Breast epithelium (tissue), 4 donors: ENCODE results near the gene DIP2B. TPM values are rescaled to one million over a fixed set of nuclear protein-coding genes. Genes with fewer than 3 reads are reported as not detected.

ENCODE experiments used
- DNase-seq, 2 donors: peaks; one replicate each; pipeline ENCODE4 v3.0.0-alpha.2; 2019; ENCODE audit warnings: low spot score in 2 of 2
- H3K27ac ChIP-seq, 2 donors: fragments of 200-600 bp; sonication (generic) in 1 of 2; one replicate each; pipeline ENCODE4 v1.5.1; 2016 to 2019; ENCODE audit warnings: mild to moderate bottlenecking in 1 of 2
- H3K27me3 ChIP-seq, 2 donors: fragments of 200-600 bp; sonication (generic) in 1 of 2; one replicate each; pipeline versions ENCODE4 v1.5.1 to v1.6.0; 2017 to 2019; ENCODE audit warnings: control low read depth in 1 of 2, mild to moderate bottlenecking in 1 of 2
- H3K36me3 ChIP-seq: fragments of 200-600 bp; one replicate; pipeline ENCODE4 v1.5.1; 2019
- H3K4me1 ChIP-seq, 2 donors: fragments of 200-600 bp; sonication (generic); one replicate each; pipeline ENCODE4 v1.5.1; 2016 to 2019; ENCODE audit warnings: control low read depth in 1 of 2
- H3K4me3 ChIP-seq, 3 donors: fragments of 200-600 bp; sonication (generic); 1 replicate in 2 of 3; 2 replicates in 1 of 3; pipeline ENCODE4 v1.5.1; 2016 to 2019; ENCODE audit warnings: mild to moderate bottlenecking in 3 of 3, moderate library complexity in 2 of 3
- H3K9me3 ChIP-seq, 2 donors: fragments of 200-600 bp; sonication (generic) in 1 of 2; one replicate each; pipeline ENCODE4 v1.5.1; 2016 to 2019; ENCODE audit warnings: control low read depth in 1 of 2
- POLR2A ChIP-seq: fragments of 450-650 bp; IDR thresholded peaks from one replicate; pipeline ENCODE4 v1.6.1; 2016; ENCODE audit warnings: antibody characterized with exemption, mild to moderate bottlenecking, moderate library complexity
- POLR2AphosphoS5 ChIP-seq, 3 donors: sonication (generic); formaldehyde crosslinking; IDR thresholded peaks; one replicate each; pipeline ENCODE4 v1.6.1; 2017; ENCODE audit warnings: antibody characterized with exemption in 3 of 3
- intact Hi-C: fragments of 100-400 bp; cut with DNase I; formaldehyde crosslinking; loops from one replicate; pipeline ENCODE4 v1.15.1; 2023; ENCODE audit warnings: low total_unique reads
- total RNA-seq, 3 donors: library from RNA; depleted of rRNA; stranded (reverse); fragments of >200 nt; gene quantifications; one replicate each; pipeline ENCODE4 v1.1.0, GENCODE V29; 2016
- TF ChIP-seq, protein P1 (sequence below), 3 donors: fragments of 450-650 bp; IDR thresholded peaks; one replicate each; pipeline ENCODE4 v1.5.1; 2016 to 2017; ENCODE audit warnings: antibody characterized with exemption in 3 of 3, mild to moderate bottlenecking in 3 of 3, moderate library complexity in 3 of 3

Gene DIP2B
- total RNA-seq, 3 donors from 2014 or later, result 26.6 to 44.8 (median 33.4) TPM

DNA sequence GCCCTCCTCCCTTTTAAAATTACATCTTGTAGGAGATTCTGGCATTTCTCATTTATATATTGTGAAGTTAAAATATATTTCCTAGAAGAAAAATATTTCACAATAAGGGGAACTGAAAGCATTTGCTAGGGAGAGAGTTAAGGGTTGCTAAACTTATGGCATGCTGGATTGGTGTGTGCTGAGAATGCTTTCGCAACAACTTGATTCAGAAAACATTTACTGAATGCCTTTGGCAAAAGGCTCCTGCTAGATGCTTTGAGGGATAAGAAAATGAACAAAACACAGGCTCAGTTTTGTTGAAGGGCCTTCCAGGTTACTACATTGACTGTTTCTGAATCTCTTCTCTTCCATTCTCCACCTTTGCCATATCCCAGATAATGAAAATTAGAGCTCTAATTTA, 67.5 kb downstream of the DIP2B start:
- no peaks in the 10 kb centered on the region for H3K36me3 ChIP-seq
- DNase-seq, result peak in 1 of 2 donors; percentile 44
- no peaks in the 10 kb centered on the region for H3K9me3 ChIP-seq
- peak overlapping the region; percentile 86 for H3K27ac ChIP-seq
- H3K4me1 ChIP-seq, result peaks cover 19 to 50% of the 10 kb centered on the region in 2 donors
- H3K4me3 ChIP-seq, result no peak overlapping the region
- H3K27me3 ChIP-seq, result no peaks in the 10 kb centered on the region
- intact Hi-C loops, result no loop called here
- TF ChIP-seq POLR2A, result no peak
- TF ChIP-seq, protein P1, sequence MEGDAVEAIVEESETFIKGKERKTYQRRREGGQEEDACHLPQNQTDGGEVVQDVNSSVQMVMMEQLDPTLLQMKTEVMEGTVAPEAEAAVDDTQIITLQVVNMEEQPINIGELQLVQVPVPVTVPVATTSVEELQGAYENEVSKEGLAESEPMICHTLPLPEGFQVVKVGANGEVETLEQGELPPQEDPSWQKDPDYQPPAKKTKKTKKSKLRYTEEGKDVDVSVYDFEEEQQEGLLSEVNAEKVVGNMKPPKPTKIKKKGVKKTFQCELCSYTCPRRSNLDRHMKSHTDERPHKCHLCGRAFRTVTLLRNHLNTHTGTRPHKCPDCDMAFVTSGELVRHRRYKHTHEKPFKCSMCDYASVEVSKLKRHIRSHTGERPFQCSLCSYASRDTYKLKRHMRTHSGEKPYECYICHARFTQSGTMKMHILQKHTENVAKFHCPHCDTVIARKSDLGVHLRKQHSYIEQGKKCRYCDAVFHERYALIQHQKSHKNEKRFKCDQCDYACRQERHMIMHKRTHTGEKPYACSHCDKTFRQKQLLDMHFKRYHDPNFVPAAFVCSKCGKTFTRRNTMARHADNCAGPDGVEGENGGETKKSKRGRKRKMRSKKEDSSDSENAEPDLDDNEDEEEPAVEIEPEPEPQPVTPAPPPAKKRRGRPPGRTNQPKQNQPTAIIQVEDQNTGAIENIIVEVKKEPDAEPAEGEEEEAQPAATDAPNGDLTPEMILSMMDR (IDR thresholded peaks at IDR 0.05), result no peak
- peak in 2 of 3 donors; percentile 53 to 70 for TF ChIP-seq POLR2AphosphoS5 (IDR thresholded peaks at IDR 0.05)

DNA sequence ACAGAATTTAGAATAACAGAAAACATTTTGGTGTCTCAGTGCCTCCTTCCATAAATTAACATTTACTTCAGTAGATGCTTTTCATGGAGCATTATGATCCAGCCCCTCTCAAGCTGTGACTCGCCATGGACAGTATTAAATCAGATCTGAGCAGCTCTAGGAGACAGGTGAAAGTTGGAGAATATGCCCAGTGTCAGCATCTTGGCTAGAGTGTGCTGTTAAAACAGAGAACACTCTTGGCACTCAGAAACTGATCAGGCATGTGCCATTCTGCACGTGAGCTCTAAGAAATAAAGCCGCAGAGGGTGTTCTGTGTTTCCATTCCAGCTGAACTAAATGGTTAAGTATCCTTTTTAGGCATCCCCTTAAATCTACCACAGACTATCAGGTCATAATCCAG, 68.0 kb downstream of the DIP2B start:
- Histone ChIP-seq H3K4me3 (peak overlapping the region in 1 of 3 donors; percentile 10), H3K9me3 (no peaks in the 10 kb centered on the region), H3K36me3 (no peaks in the 10 kb centered on the region), H3K27ac (peak overlapping the region; percentile 86), H3K27me3 (no peaks in the 10 kb centered on the region), H3K4me1 (peaks cover 19 to 50% of the 10 kb centered on the region in 2 donors)
- intact Hi-C loops, result no loop called here
- no peak for TF ChIP-seq POLR2AphosphoS5 (IDR thresholded peaks at IDR 0.05)
- TF ChIP-seq POLR2A, result no peak
- TF ChIP-seq, protein P1 (IDR thresholded peaks at IDR 0.05), result no peak
- no peak for DNase-seq

DNA sequence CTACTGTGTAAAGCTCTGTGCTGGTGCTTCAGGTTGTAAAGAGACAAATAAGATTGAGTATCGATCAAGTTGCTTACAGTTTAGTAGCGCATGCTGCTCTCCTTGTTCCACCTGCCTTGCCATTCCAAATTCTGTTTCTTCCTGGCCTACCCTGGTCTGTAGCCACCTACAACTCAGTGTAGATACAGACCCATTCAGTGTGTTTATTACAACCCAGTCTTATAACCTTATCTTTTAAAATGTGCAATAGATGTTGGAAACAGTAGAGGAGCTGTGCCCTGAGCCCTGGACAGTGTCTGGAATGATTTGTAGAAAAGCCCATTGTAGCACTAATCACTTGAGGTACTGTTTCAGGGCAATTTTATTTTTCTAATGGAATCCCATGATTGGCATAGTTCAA, 68.5 kb downstream of the DIP2B start:
- Histone ChIP-seq H3K27ac (peak overlapping the region; percentile 86), H3K4me3 (no peak overlapping the region), H3K9me3 (no peaks in the 10 kb centered on the region), H3K36me3 (no peaks in the 10 kb centered on the region), H3K27me3 (no peaks in the 10 kb centered on the region), H3K4me1 (peaks cover 15 to 45% of the 10 kb centered on the region in 2 donors)
- no peak for TF ChIP-seq POLR2AphosphoS5 (IDR thresholded peaks at IDR 0.05)
- TF ChIP-seq, protein P1 (IDR thresholded peaks at IDR 0.05), result no peak
- TF ChIP-seq POLR2A, result no peak
- intact Hi-C loops, result no loop called here
- no peak for DNase-seq

DNA sequence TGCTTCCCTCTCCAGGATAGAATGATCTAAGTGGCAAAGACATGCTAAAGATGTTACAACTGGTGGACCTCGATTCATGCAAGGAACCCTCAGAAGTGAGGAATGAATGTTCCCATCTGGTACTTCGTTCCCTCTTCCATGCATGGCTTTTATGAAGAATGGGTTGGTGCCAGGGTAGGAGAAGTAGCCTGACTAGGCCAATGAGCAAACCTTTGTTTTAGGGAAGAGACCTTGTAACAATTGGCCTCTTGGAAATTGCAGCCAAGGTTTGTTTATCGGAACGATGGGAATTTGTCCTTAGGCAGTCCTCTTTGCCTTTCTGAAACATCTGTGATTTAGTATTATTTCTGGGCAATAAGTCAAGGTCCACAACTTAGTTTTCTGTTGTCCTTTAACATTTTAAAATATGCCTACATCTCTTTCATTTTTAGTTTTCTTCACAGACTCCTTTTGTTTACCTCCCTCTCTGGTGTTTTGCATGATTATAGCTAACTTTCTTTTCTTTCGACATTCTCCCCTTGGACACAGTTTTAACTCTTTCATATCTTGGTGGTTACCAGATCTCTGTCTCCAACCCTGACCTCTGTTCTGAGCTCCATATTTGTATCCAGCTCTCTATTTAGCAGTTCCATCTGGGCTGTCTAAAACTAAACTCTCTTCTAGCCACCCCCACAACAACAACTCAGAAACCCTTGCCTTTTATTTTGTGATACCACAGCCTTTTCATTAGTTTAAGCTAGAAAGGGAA, 70.0 kb downstream of the DIP2B start:
- TF ChIP-seq POLR2A (no peak), POLR2AphosphoS5 (IDR thresholded peaks at IDR 0.05) (peak in 1 of 3 donors; percentile 30)
- intact Hi-C loops, result no loop called here
- peak in 1 of 2 donors; percentile 36 for DNase-seq
- H3K4me1 ChIP-seq, result peaks cover 15 to 32% of the 10 kb centered on the region in 2 donors
- no peaks in the 10 kb centered on the region for H3K27me3 ChIP-seq
- no peak overlapping the region for H3K4me3 ChIP-seq
- no peaks in the 10 kb centered on the region for H3K36me3 ChIP-seq
- H3K9me3 ChIP-seq, result no peaks in the 10 kb centered on the region
- H3K27ac ChIP-seq, result peak overlapping the region; percentile 81 to 86

DNA sequence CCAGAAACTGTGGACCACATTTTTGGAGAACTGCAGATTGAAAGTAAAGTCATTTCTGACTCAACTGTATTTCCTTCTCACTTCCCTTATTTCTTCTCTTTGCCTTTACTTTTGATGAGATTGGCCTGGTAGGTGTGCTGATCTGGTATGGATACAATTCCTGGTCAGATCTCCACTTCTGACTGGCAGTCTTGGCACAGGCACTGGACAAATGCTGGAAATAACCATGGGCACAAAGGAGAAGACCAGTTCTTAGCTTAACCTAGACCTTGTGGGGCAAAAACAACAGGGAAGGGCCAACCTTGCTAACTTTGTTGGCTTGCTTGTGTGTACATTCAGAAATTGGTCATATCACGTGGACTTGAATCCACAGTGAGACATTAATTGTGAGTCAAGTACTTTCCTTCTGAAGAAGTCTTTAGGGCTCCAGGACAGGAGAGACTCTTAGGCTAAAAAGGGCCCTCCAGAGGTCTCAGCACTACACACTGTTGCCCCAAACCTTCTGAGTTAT, 75.0 kb downstream of the DIP2B start:
- intact Hi-C loops, result no loop called here
- TF ChIP-seq, protein P1 (IDR thresholded peaks at IDR 0.05), result no peak
- TF ChIP-seq POLR2A (no peak), POLR2AphosphoS5 (IDR thresholded peaks at IDR 0.05) (no peak)
- Histone ChIP-seq H3K4me1 (peaks cover 6 to 10% of the 10 kb centered on the region in 2 donors), H3K4me3 (no peak overlapping the region), H3K36me3 (no peaks in the 10 kb centered on the region), H3K27ac (no peak overlapping the region), H3K27me3 (no peaks in the 10 kb centered on the region), H3K9me3 (no peaks in the 10 kb centered on the region)
- DNase-seq, result no peak
